ENCODE measurements around the gene MTMR2.
A peak's percentile ranks its signal among the peaks of the same experiment; 100 is the strongest.

The MTMR2 gene

DNA sequence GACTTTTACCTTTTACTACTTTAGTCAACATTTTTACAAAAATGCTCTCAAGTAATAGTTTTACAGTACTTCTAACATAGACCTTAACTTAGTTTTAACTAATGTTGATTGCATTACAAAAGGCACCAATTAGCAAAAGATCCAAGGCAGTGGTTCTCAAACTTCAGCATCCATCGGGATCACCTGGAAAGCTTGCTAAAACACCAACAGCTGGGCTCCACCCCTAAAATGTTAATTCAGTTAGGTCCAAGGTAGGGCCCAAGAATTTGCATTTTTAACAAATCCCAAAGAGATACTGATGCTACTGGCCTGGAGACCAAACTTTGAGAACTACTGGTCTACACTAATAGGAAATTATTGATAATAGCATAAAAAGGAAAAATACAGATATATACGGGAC lies 5.9 kb downstream of the MTMR2 start:
- TF ChIP-seq ARNT (IDR thresholded peaks at IDR 0.05) (no peak), HDGF (IDR thresholded peaks at IDR 0.05; ENCODE audit: borderline replicate concordance) (no peak), LEF1 (IDR thresholded peaks at IDR 0.05; ENCODE audit: borderline replicate concordance) (no peak), FOXM1 (IDR thresholded peaks at IDR 0.05; ENCODE audit: borderline replicate concordance) (no peak), FOXA1 (IDR thresholded peaks at IDR 0.05) (no peak), NFRKB (IDR thresholded peaks at IDR 0.05) (no peak), ZNF384 (IDR thresholded peaks at IDR 0.05) (no peak), SP1 (IDR thresholded peaks at IDR 0.05) (no peak), FOXK2 (IDR thresholded peaks at IDR 0.05) (no peak), CTBP1 (IDR thresholded peaks at IDR 0.05; ENCODE audit: borderline replicate concordance) (no peak), TARDBP (IDR thresholded peaks at IDR 0.05) (no peak), SUZ12 (IDR thresholded peaks at IDR 0.05) (no peak), BHLHE40 (IDR thresholded peaks at IDR 0.05; ENCODE audit: borderline replicate concordance) (no peak), ELF4 (IDR thresholded peaks at IDR 0.05) (no peak), L3MBTL2 (conservative IDR thresholded peaks at IDR 0.05) (no peak)
- TF ChIP-seq, protein P1, sequence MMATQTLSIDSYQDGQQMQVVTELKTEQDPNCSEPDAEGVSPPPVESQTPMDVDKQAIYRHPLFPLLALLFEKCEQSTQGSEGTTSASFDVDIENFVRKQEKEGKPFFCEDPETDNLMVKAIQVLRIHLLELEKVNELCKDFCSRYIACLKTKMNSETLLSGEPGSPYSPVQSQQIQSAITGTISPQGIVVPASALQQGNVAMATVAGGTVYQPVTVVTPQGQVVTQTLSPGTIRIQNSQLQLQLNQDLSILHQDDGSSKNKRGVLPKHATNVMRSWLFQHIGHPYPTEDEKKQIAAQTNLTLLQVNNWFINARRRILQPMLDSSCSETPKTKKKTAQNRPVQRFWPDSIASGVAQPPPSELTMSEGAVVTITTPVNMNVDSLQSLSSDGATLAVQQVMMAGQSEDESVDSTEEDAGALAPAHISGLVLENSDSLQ (IDR thresholded peaks at IDR 0.05), result no peak
- DNase-seq (ENCODE audit: extremely low spot score), result no peak
- POLR2A ChIA-PET, result no interaction called here
- CTCF ChIA-PET, result interaction anchor here (1.7 kb wide), 1 partner anchor 82 kb away, joined by 3 read pairs; no protein-coding TSS in a partner anchor

DNA sequence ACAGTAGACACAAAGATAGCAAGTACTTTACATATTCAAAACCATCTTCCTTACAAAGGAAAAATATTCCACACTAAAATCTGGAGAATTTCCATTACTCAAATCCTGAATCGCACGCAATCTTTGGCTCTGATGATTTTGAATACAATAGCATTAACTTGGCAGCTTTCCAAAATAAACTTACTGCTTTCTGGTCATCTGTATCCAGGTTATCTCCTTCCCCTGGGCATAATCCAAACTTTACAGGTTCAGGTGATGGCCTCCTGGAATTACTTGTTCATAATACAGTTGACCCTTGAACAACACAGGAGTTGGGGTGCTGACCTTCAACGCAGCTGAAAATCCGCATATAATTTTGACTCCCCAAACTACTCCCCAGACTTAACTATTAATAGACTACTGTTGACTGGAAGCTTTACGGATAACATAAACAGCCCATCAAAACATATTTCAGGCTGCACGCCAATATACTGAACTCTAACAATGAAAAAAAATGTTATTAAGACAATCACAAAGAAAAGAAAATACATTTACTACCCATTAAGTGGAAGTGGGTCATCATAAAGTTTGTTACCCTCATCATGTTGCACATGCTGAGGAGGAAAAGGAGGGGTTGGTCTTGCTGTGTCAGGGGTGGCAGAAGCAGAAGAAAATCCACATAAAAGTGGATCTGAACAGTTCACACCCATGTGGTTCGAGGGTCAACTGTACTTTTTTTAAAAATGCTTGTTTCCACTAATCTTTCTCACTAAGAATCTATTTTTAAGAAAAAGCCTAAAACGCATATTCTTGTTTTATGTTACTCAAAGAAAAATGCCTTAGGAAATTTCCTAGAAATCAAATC lies 6.5 kb downstream of the MTMR2 start:
- POLR2A ChIA-PET, result no interaction called here
- CTCF ChIA-PET, result interaction anchor here (0.6 to 1.7 kb wide), 2 partner anchors 81 to 285 kb away, joined by 3 read pairs; no protein-coding TSS in a partner anchor
- DNase-seq (ENCODE audit: extremely low spot score), result peak; percentile 38
- TF ChIP-seq ARNT (IDR thresholded peaks at IDR 0.05) (peak; percentile 62; the same call in 1 of the 2 replicates), CTBP1 (IDR thresholded peaks at IDR 0.05; ENCODE audit: borderline replicate concordance) (no peak)

DNA sequence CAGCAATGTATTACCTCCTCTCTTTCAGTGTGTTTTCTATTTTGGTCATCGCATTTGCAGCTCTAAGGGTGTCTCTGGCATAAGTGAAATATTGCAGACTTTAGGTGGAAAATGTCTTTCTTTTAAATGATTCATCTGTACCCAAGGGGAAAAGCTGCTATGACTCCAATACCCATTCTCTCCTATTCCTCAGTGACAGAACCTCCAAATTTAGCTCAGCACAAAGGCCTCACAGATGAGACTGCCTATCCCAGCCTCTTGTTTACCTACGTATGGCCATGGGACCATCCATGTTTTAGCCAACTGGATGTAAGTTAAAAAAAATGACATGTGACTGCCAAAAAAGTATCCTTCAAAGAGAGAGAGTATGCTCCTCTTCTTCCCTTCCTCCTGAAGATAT lies 7.9 kb downstream of the MTMR2 start:
- ChIA-PET POLR2A (no interaction called here), CTCF (interaction anchor here (0.5 kb wide), 1 partner anchor 1446 kb away, joined by 6 read pairs; no protein-coding TSS in a partner anchor)
- TF ChIP-seq LEF1 (IDR thresholded peaks at IDR 0.05; ENCODE audit: borderline replicate concordance) (no peak), ZNF384 (IDR thresholded peaks at IDR 0.05) (no peak), NFRKB (IDR thresholded peaks at IDR 0.05) (no peak), ARNT (IDR thresholded peaks at IDR 0.05) (no peak), HDGF (IDR thresholded peaks at IDR 0.05; ENCODE audit: borderline replicate concordance) (no peak), TARDBP (IDR thresholded peaks at IDR 0.05) (no peak), SUZ12 (IDR thresholded peaks at IDR 0.05) (no peak), FOXM1 (IDR thresholded peaks at IDR 0.05; ENCODE audit: borderline replicate concordance) (no peak), CTBP1 (IDR thresholded peaks at IDR 0.05; ENCODE audit: borderline replicate concordance) (no peak), BHLHE40 (IDR thresholded peaks at IDR 0.05; ENCODE audit: borderline replicate concordance) (no peak), L3MBTL2 (conservative IDR thresholded peaks at IDR 0.05) (no peak), FOXK2 (IDR thresholded peaks at IDR 0.05) (no peak), ELF4 (IDR thresholded peaks at IDR 0.05) (no peak)
- DNase-seq (ENCODE audit: extremely low spot score), result no peak

DNA sequence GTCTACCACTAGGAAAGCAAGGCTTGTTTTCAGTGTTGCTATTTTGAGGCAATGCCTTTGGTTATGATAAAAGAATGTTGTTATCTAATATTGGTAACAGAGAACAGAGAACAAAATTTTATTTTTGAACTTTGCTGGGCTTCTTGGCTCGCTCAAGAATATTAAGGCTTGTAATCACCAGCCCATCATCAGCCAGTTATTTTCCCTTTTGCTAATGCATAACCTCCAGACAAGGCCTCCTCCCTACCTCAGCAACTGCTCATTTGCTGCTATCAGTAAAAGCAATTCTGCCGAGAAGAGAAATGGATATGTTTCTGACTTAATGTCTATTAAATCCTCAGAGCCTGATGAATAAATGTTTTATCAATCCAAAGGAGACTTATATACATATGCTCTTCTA lies 8.9 kb downstream of the MTMR2 start:
- no peak for TF ChIP-seq SUZ12 (IDR thresholded peaks at IDR 0.05)
- no peak for TF ChIP-seq ZNF384 (IDR thresholded peaks at IDR 0.05)
- TF ChIP-seq HDGF (IDR thresholded peaks at IDR 0.05; ENCODE audit: borderline replicate concordance), result no peak
- TF ChIP-seq FOXM1 (IDR thresholded peaks at IDR 0.05; ENCODE audit: borderline replicate concordance), result no peak
- TF ChIP-seq, protein P1 (IDR thresholded peaks at IDR 0.05), result no peak
- TF ChIP-seq TARDBP (IDR thresholded peaks at IDR 0.05), result no peak
- TF ChIP-seq FOXA1 (IDR thresholded peaks at IDR 0.05), result no peak
- no peak for TF ChIP-seq FOXK2 (IDR thresholded peaks at IDR 0.05)
- TF ChIP-seq L3MBTL2 (conservative IDR thresholded peaks at IDR 0.05), result no peak
- no peak for TF ChIP-seq CTBP1 (IDR thresholded peaks at IDR 0.05; ENCODE audit: borderline replicate concordance)
- TF ChIP-seq LEF1 (IDR thresholded peaks at IDR 0.05; ENCODE audit: borderline replicate concordance), result no peak
- no peak for TF ChIP-seq ELF4 (IDR thresholded peaks at IDR 0.05)
- no peak for TF ChIP-seq ARNT (IDR thresholded peaks at IDR 0.05)
- no peak for TF ChIP-seq NFRKB (IDR thresholded peaks at IDR 0.05)
- ChIA-PET CTCF (no interaction called here), POLR2A (no interaction called here)
- no peak for DNase-seq (ENCODE audit: extremely low spot score)

DNA sequence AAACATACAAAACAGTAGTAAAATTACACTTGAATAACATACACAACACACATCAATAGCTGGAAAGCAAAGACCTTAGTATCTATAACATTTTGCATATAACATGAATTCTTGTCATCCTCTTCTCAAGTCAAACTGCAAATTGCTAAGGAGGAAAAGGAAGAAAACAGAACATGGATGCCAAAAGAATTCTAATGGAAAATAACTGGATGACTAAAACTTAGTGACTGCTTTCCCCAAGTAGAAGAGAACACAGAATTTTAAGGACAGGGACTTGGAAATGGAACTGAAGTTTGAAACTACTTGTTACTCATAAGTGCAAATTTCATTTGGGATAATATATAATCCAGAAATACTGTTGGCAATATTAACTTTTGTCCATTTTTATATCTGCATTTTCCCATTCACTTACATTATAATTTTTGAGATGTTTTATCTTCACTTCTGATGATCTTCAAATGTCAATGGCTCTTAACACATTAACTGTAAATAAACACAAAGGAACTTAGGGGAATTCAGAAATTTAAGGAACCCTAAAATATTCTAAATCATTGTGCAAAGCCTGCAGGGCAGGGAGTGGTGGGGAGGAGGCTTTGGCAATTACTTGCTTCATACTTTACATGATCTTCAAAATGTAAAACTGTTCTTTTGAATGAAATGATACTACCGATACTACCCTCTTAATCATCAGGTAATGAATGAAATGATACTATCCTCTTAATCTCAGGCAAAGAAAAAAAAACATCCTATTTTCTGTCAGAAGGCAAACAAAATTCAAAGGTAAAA lies 9.9 kb downstream of the MTMR2 start:
- no peak for TF ChIP-seq NFRKB (IDR thresholded peaks at IDR 0.05)
- TF ChIP-seq ARNT (IDR thresholded peaks at IDR 0.05), result no peak
- TF ChIP-seq ELF4 (IDR thresholded peaks at IDR 0.05), result no peak
- no peak for TF ChIP-seq FOXM1 (IDR thresholded peaks at IDR 0.05; ENCODE audit: borderline replicate concordance)
- TF ChIP-seq, protein P1 (IDR thresholded peaks at IDR 0.05), result no peak
- TF ChIP-seq FOXA1 (IDR thresholded peaks at IDR 0.05), result no peak
- TF ChIP-seq BHLHE40 (IDR thresholded peaks at IDR 0.05; ENCODE audit: borderline replicate concordance), result no peak
- POLR2A ChIA-PET, result no interaction called here
- DNase-seq (ENCODE audit: extremely low spot score), result no peak
- CTCF ChIA-PET, result no interaction called here
